GM15510 (cell line): Measurements from ENCODE around the gene TNFSF9.

Experiments used
- POLR2A ChIP-seq: IDR thresholded peaks from 3 replicates; pipeline ENCODE4 v1.6.1; 2011; ENCODE audit warnings: borderline replicate concordance; ENCODE audit not compliant: insufficient read length; ENCODE audit errors: extremely low read depth

TNFSF9 gene

GRCh38 chr19:6573350-6573749 lies 42.5 kb downstream of the TNFSF9 start:
- TF ChIP-seq POLR2A: no peak

GRCh38 chr19:6576869-6577475 lies 46.1 kb downstream of the TNFSF9 start:
- TF ChIP-seq POLR2A: no peak

- peak; percentile 62 for TF ChIP-seq POLR2A
Observed at GRCh38 chr19:6577476-6578125, 46.8 kb downstream of the TNFSF9 start.

- no peak for TF ChIP-seq POLR2A
Observed at GRCh38 chr19:6579450-6580178, 48.8 kb downstream of the TNFSF9 start.

GRCh38 chr19:6580313-6580712 lies 49.5 kb downstream of the TNFSF9 start:
- no peak for TF ChIP-seq POLR2A
